ENCODE data around the gene ABCB8. TPM values are rescaled to one million over a fixed set of nuclear protein-coding genes. Genes with fewer than 3 reads are reported as not detected.
A peak's percentile ranks its signal among the peaks of the same experiment; 100 is the strongest.

The ABCB8 gene
- total and polyA plus RNA-seq, 9 of the 15 experiments (the other 6 are each of a cell fraction or from before 2014, with no cell fraction given): 7.6 to 106 (median 36.3) TPM

DNA sequence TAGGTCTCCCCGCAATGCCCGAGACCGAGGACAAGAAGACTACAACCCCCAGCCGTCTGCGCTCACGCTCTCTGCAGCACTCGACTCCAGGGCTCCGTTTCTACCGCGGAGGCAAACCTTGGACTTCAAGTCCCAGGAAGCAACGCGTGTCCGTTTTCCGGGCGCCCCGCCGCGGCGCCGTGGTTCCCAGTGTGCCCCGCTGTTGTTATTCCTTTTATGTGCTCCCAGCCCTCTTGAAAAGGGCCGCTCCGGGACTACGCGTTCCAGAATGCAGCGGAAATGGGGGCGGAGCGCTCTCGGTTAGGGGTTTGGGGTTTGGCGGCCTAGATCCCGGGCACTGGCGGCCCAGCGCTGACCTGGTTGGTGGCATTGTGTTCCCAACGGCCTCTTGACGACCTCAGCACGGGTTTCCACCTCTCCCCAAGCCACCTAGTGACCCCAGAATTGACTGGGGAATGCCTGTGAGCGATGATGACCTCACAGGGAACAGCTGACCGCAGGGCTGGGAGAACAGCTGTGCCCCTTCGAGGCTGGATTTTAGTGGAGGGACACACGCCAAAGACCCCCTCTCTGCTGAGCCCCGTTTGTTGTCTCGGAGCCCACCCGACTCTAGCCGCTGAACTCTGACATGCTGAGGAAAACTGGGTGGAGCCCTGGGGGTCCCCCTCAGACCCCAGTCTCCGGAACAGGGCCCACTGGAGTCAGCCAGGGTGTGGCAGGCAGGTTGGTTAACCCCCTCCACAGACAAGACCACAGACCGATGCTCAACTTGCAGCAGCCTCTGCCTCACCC lies 29.9 kb downstream of the ABCB8 start (continued):
- no peak for TF ChIP-seq ZNF512 (tag; IDR thresholded peaks at IDR 0.05)
- peak; percentile 20 for TF ChIP-seq SMAD1 (IDR thresholded peaks at IDR 0.05; ENCODE audit: low read depth, low read length, partially characterized antibody)
- no peak for TF ChIP-seq CHD7 (IDR thresholded peaks at IDR 0.05; ENCODE audit: low read depth, low read length)
- no peak for TF ChIP-seq ZNF780A (CRISPR knock-in tag; IDR thresholded peaks at IDR 0.05)
- TF ChIP-seq MEIS2 (IDR thresholded peaks at IDR 0.05; ENCODE audit: partially characterized antibody): no peak
- TF ChIP-seq TAF9B (IDR thresholded peaks at IDR 0.05; ENCODE audit: partially characterized antibody): no peak
- no peak for TF ChIP-seq ADNP (tag; IDR thresholded peaks at IDR 0.05)
- no peak for TF ChIP-seq MAFF (IDR thresholded peaks at IDR 0.05; ENCODE audit: low read length)
- no peak for TF ChIP-seq SIRT6 (IDR thresholded peaks at IDR 0.05; ENCODE audit: low read depth, low read length)
- TF ChIP-seq ZNF507 (tag; conservative IDR thresholded peaks at IDR 0.05): no peak
- no peak for TF ChIP-seq ZBTB33 (CRISPR knock-in tag; IDR thresholded peaks at IDR 0.05)

Measured in K562 (cell line).